Esophagus (tissue), 2 donors: ENCODE data around the gene DNAAF9. TPM values are rescaled to one million over a fixed set of nuclear protein-coding genes. Genes with fewer than 3 reads are reported as not detected.

Source experiments
- H3K27ac ChIP-seq, 2 donors: one replicate each; pipeline ENCODE4 v1.5.1; 2013; ENCODE audit warnings: low read depth in 2 of 2, mild to moderate bottlenecking in 2 of 2, inconsistent platforms in 1 of 2, low read length in 1 of 2, moderate library complexity in 1 of 2
- H3K27me3 ChIP-seq, 2 donors: one replicate each; pipeline ENCODE4 v1.6.1; 2013; ENCODE audit warnings: low read length in 2 of 2, control low read depth in 1 of 2, mild to moderate bottlenecking in 1 of 2; ENCODE audit not compliant: insufficient read depth in 2 of 2, control insufficient read depth in 1 of 2
- H3K36me3 ChIP-seq, 2 donors: one replicate each; pipeline ENCODE4 v1.6.1; 2013; ENCODE audit warnings: low read length in 1 of 2; ENCODE audit not compliant: control insufficient read depth in 2 of 2, insufficient read depth in 2 of 2
- H3K4me1 ChIP-seq, 2 donors: one replicate each; pipeline ENCODE4 v1.6.1; 2013; ENCODE audit warnings: low read length in 1 of 2; ENCODE audit not compliant: control insufficient read depth in 2 of 2, insufficient read depth in 2 of 2
- H3K4me3 ChIP-seq, 2 donors: one replicate each; pipeline ENCODE4 v1.5.1; 2013; ENCODE audit warnings: low read length in 2 of 2, mild to moderate bottlenecking in 2 of 2, low read depth in 1 of 2, moderate library complexity in 1 of 2
- H3K9me3 ChIP-seq, 2 donors: one replicate each; pipeline ENCODE4 v1.6.1; 2013; ENCODE audit warnings: mild to moderate bottlenecking in 2 of 2, low read depth in 1 of 2, low read length in 1 of 2, moderate library complexity in 1 of 2; ENCODE audit not compliant: control insufficient read depth in 2 of 2, insufficient read depth in 1 of 2
- WGBS, 2 donors: extraction: QIAGEN DNeasy Blood & Tissue Kit; methylation state at CpG; one replicate each; pipeline ENCODE4 v1.1.7; 2013; 5-methylcytosine and 5-hydroxymethylcytosine counted together
- polyA plus RNA-seq, 2 donors: library from polyadenylated mRNA; stranded (reverse); fragments of 200-250 nt; gene quantifications; one replicate each; pipeline ENCODE4 v1.2.3, GENCODE V29; 2013
- donor health status: healthy with polysubstance abuse.
- donor health status: Bipolar disorder and iron deficiency.

Gene DNAAF9
- polyA plus RNA-seq, 2 donors = 3.6 TPM

GRCh38 chr20:3380228-3381070 lies 27.0 kb downstream of the DNAAF9 start:
- peaks cover 2% of the 10 kb centered on the region in 2 donors for H3K36me3 ChIP-seq

GRCh38 chr20:3378138-3378537 lies 29.3 kb downstream of the DNAAF9 start:
- H3K27me3 ChIP-seq = no peaks in the 10 kb centered on the region
- H3K36me3 ChIP-seq = peaks cover 2 to 5% of the 10 kb centered on the region in 2 donors
- no peak overlapping the region for H3K4me3 ChIP-seq
- WGBS, 2 donors = 70 to 76% methylated on average over 2 of the region's 2 CpGs
- H3K27ac ChIP-seq = no peak overlapping the region
- H3K4me1 ChIP-seq = peaks cover 0 to 2% of the 10 kb centered on the region in 2 donors
- H3K9me3 ChIP-seq = no peaks in the 10 kb centered on the region

More at GRCh38 chr20:3380228-3381070, 27.0 kb downstream of the DNAAF9 start:
- Histone ChIP-seq H3K27me3 (no peaks in the 10 kb centered on the region), H3K4me3 (no peak overlapping the region), H3K9me3 (no peaks in the 10 kb centered on the region), H3K4me1 (peaks cover 0 to 2% of the 10 kb centered on the region in 2 donors), H3K27ac (no peak overlapping the region)
- WGBS, 2 donors = 69 to 81% methylated on average over 2 of the region's 2 CpGs

GRCh38 chr20:3377644-3378043 lies 29.8 kb downstream of the DNAAF9 start:
- Histone ChIP-seq H3K36me3 (peaks cover 2 to 7% of the 10 kb centered on the region in 2 donors), H3K9me3 (no peaks in the 10 kb centered on the region)
- 63 to 77% methylated on average over 2 of the region's 2 CpGs for WGBS, 2 donors

GRCh38 chr20:3374296-3374695 lies 33.2 kb downstream of the DNAAF9 start:
- no peaks in the 10 kb centered on the region for H3K9me3 ChIP-seq
- no peak overlapping the region for H3K4me3 ChIP-seq
- peaks cover 2 to 7% of the 10 kb centered on the region in 2 donors for H3K36me3 ChIP-seq
- H3K27me3 ChIP-seq = no peaks in the 10 kb centered on the region
- peaks cover 0 to 2% of the 10 kb centered on the region in 2 donors for H3K4me1 ChIP-seq
- H3K27ac ChIP-seq = no peak overlapping the region

More at GRCh38 chr20:3377644-3378043, 29.8 kb downstream of the DNAAF9 start:
- H3K4me3 ChIP-seq = no peak overlapping the region
- H3K4me1 ChIP-seq = peaks cover 0 to 2% of the 10 kb centered on the region in 2 donors
- no peaks in the 10 kb centered on the region for H3K27me3 ChIP-seq
- H3K27ac ChIP-seq = no peak overlapping the region

- no peaks in the 10 kb centered on the region for H3K27me3 ChIP-seq
- no peaks in the 10 kb centered on the region for H3K4me1 ChIP-seq
- 70 to 91% methylated on average over 2 of the region's 2 CpGs for WGBS, 2 donors
- H3K9me3 ChIP-seq = no peaks in the 10 kb centered on the region
- H3K4me3 ChIP-seq = no peak overlapping the region
- H3K27ac ChIP-seq = no peak overlapping the region
- H3K36me3 ChIP-seq = peaks cover 5 to 7% of the 10 kb centered on the region in 2 donors
These were observed 35.7 kb downstream of the DNAAF9 start for GRCh38 chr20:3371754-3372153.

- no peaks in the 10 kb centered on the region for H3K9me3 ChIP-seq
- H3K36me3 ChIP-seq = peaks cover 0 to 4% of the 10 kb centered on the region in 2 donors
- H3K4me1 ChIP-seq = no peaks in the 10 kb centered on the region
These were observed 40.4 kb downstream of the DNAAF9 start for GRCh38 chr20:3367089-3367488.

GRCh38 chr20:3364323-3365013 lies 43.0 kb downstream of the DNAAF9 start:
- 95 to 100% methylated on average over 3 of the region's 3 CpGs for WGBS, 2 donors
- H3K4me1 ChIP-seq = no peaks in the 10 kb centered on the region
- no peak overlapping the region for H3K27ac ChIP-seq
- no peak overlapping the region for H3K4me3 ChIP-seq
- peaks cover 5 to 6% of the 10 kb centered on the region in 2 donors for H3K36me3 ChIP-seq
- no peaks in the 10 kb centered on the region for H3K9me3 ChIP-seq
- no peaks in the 10 kb centered on the region for H3K27me3 ChIP-seq

More at GRCh38 chr20:3367089-3367488, 40.4 kb downstream of the DNAAF9 start:
- Histone ChIP-seq H3K27me3 (no peaks in the 10 kb centered on the region), H3K27ac (no peak overlapping the region), H3K4me3 (no peak overlapping the region)
- WGBS, 2 donors = 73 to 77% methylated on average over 3 of the region's 3 CpGs

- WGBS, 2 donors = 87 to 92% methylated on average over 3 of the region's 3 CpGs
- Histone ChIP-seq H3K27me3 (no peaks in the 10 kb centered on the region), H3K9me3 (no peaks in the 10 kb centered on the region), H3K27ac (no peak overlapping the region), H3K36me3 (peaks cover 3 to 5% of the 10 kb centered on the region in 2 donors), H3K4me1 (no peaks in the 10 kb centered on the region), H3K4me3 (no peak overlapping the region)
These were observed 46.7 kb downstream of the DNAAF9 start for GRCh38 chr20:3360752-3361151.

GRCh38 chr20:3358676-3359340 lies 48.7 kb downstream of the DNAAF9 start:
- WGBS, 2 donors = 84 to 87% methylated on average over 5 of the region's 5 CpGs
- H3K36me3 ChIP-seq = peaks cover 3 to 5% of the 10 kb centered on the region in 2 donors
- H3K27ac ChIP-seq = no peak overlapping the region

More at GRCh38 chr20:3358676-3359340, 48.7 kb downstream of the DNAAF9 start:
- no peaks in the 10 kb centered on the region for H3K27me3 ChIP-seq
- H3K4me1 ChIP-seq = no peaks in the 10 kb centered on the region
- H3K9me3 ChIP-seq = no peaks in the 10 kb centered on the region
- H3K4me3 ChIP-seq = no peak overlapping the region
